H1 (cell line): Measurements from ENCODE around the gene P2RX1. TPM values are rescaled to one million over a fixed set of nuclear protein-coding genes. Genes with fewer than 3 reads are reported as not detected.

Experiments
- CTCF ChIA-PET: fragments of 300-600 bp; sonication (Branson Sonifier 250); formaldehyde crosslinking; loops from one replicate; lab custom pipeline; 2021; ENCODE audit not compliant: partially characterized antibody; lab: Charles Lee
- POLR2A ChIA-PET: fragments of 300-600 bp; sonication (Branson Sonifier 250); formaldehyde crosslinking; loops from one replicate; lab custom pipeline; 2021; ENCODE audit warnings: inconsistent platforms; ENCODE audit not compliant: partially characterized antibody; lab: Charles Lee
- DNase-seq, 2 experiments: peaks; one replicate each; pipeline versions ENCODE4 v3.0.0 to v3.0.0-alpha.2; 2010 to 2022; ENCODE audit warnings: low spot score in 2 of 2, low read depth in 1 of 2, mixed read lengths in 1 of 2
- FAIRE-seq: peaks from 2 replicates; lab custom pipeline; 2011; peaks lifted over from hg19 to GRCh38; lab: Jason Lieb, UNC
- H2AFZ ChIP-seq: 2 replicates; pipeline ENCODE4 v1.8.1; 2012; ENCODE audit warnings: low read length, inconsistent platforms
- H2AK5ac ChIP-seq: 2 replicates; pipeline ENCODE4 v1.6.1; 2013; ENCODE audit warnings: low read depth, low read length
- H2BK120ac ChIP-seq: replicated peaks from 2 replicates; pipeline ENCODE3; 2013; ENCODE audit warnings: low read depth, low read length, inconsistent platforms
- H2BK12ac ChIP-seq: 2 replicates; pipeline ENCODE4 v1.6.1; 2013; ENCODE audit warnings: low read depth, low read length
- H2BK15ac ChIP-seq: 2 replicates; pipeline ENCODE4 v1.6.1; 2013; ENCODE audit warnings: low read length
- H2BK20ac ChIP-seq: 2 replicates; pipeline ENCODE4 v1.6.1; 2013; ENCODE audit warnings: low read length
- H2BK5ac ChIP-seq: 2 replicates; pipeline ENCODE4 v1.6.1; 2013; ENCODE audit warnings: low read depth, low read length
- H3K14ac ChIP-seq: 2 replicates; pipeline ENCODE4 v1.6.1; 2013; ENCODE audit warnings: inconsistent platforms; ENCODE audit not compliant: insufficient read length
- H3K18ac ChIP-seq: 2 replicates; pipeline ENCODE4 v1.6.1; 2013; ENCODE audit warnings: low read length; ENCODE audit errors: extremely low read depth
- H3K23ac ChIP-seq: 2 replicates; pipeline ENCODE4 v1.6.1; 2013; ENCODE audit warnings: inconsistent platforms; ENCODE audit not compliant: insufficient read length
- H3K23me2 ChIP-seq: 2 replicates; pipeline ENCODE4 v1.6.1; 2013; ENCODE audit warnings: low read depth, low read length
- H3K27ac ChIP-seq: 2 replicates; pipeline ENCODE4 v1.6.1; 2011; ENCODE audit warnings: low read depth, low read length, inconsistent platforms
- H3K27me3 ChIP-seq, 4 experiments: replicated peaks in 1 of 4; 1 replicate in 1 of 4; 2 replicates in 3 of 4; pipeline versions ENCODE4 v1.6.1 to v1.8.1; 2011 to 2013; ENCODE audit warnings: low read length in 3 of 4, mild to moderate bottlenecking in 3 of 4, inconsistent platforms in 2 of 4, mixed read lengths in 2 of 4, moderate library complexity in 1 of 4; ENCODE audit not compliant: control insufficient read depth in 3 of 4, insufficient read depth in 3 of 4; ENCODE audit errors: extremely low read depth in 1 of 4
- H3K36me3 ChIP-seq, 4 experiments: 2 replicates each; pipeline versions ENCODE4 v1.6.1 to v1.8.1; 2011 to 2013; ENCODE audit warnings: mild to moderate bottlenecking in 4 of 4, low read length in 3 of 4, moderate library complexity in 2 of 4, control low read depth in 1 of 4, inconsistent platforms in 1 of 4; ENCODE audit not compliant: insufficient read depth in 4 of 4, control insufficient read depth in 2 of 4
- H3K4ac ChIP-seq: replicated peaks from 2 replicates; pipeline ENCODE3; 2013; ENCODE audit warnings: low read length, low read depth, mixed read lengths, inconsistent platforms; ENCODE audit not compliant: insufficient read length
- H3K4me1 ChIP-seq, 4 experiments: replicated peaks in 1 of 4; 1 replicate in 1 of 4; 2 replicates in 3 of 4; pipeline versions ENCODE4 v1.6.1 to v1.8.1; 2011 to 2013; ENCODE audit warnings: low read length in 3 of 4, inconsistent platforms in 2 of 4, mixed read lengths in 1 of 4; ENCODE audit not compliant: insufficient read depth in 4 of 4, control insufficient read depth in 3 of 4
- H3K4me2 ChIP-seq, 2 experiments: 2 replicates each; pipeline versions ENCODE4 v1.6.1 to v1.8.1; 2011 to 2013; ENCODE audit warnings: low read depth in 2 of 2, low read length in 2 of 2, control low read depth in 1 of 2, inconsistent platforms in 1 of 2, mild to moderate bottlenecking in 1 of 2; ENCODE audit not compliant: insufficient read depth in 1 of 2
- H3K4me3 ChIP-seq, 4 experiments: fragments of 200-600, 300-600 bp in 1 of 4; sonication (generic), shearing (Covaris generic), sonication (Bioruptor Twin) in 1 of 4; 2 replicates each; pipeline versions ENCODE4 v1.5.1 to v1.8.1; 2011 to 2016; ENCODE audit warnings: low read length in 4 of 4, low read depth in 3 of 4, control low read depth in 2 of 4, inconsistent platforms in 2 of 4, mild to moderate bottlenecking in 2 of 4, mixed read lengths in 1 of 4, moderate library complexity in 1 of 4; ENCODE audit not compliant: insufficient read depth in 2 of 4; ENCODE audit errors: extremely low read depth in 1 of 4
- H3K56ac ChIP-seq: replicated peaks from 2 replicates; pipeline ENCODE3; 2013; ENCODE audit warnings: low read depth, mild to moderate bottlenecking, mixed read lengths, low read length, inconsistent platforms; ENCODE audit not compliant: insufficient read length
- H3K79me1 ChIP-seq: 2 replicates; pipeline ENCODE4 v1.6.1; 2013; ENCODE audit warnings: low read depth, low read length, control low read depth
- H3K79me2 ChIP-seq, 2 experiments: 2 replicates each; pipeline versions ENCODE4 v1.6.1 to v1.8.1; 2012 to 2013; ENCODE audit warnings: low read length in 2 of 2, mild to moderate bottlenecking in 2 of 2, inconsistent platforms in 1 of 2; ENCODE audit not compliant: insufficient read depth in 2 of 2, control insufficient read depth in 1 of 2
- H3K9ac ChIP-seq, 4 experiments: replicated peaks in 1 of 4; 1 replicate in 1 of 4; 2 replicates in 3 of 4; pipeline versions ENCODE4 v1.6.1 to v1.8.1; 2011 to 2013; ENCODE audit warnings: low read depth in 3 of 4, low read length in 3 of 4, control low read depth in 2 of 4, mild to moderate bottlenecking in 2 of 4, moderate library complexity in 2 of 4, inconsistent platforms in 1 of 4; ENCODE audit errors: extremely low read depth in 1 of 4
- H3K9me3 ChIP-seq, 2 experiments: 2 replicates each; pipeline versions ENCODE4 v1.6.1 to v1.8.1; 2012 to 2013; ENCODE audit warnings: mild to moderate bottlenecking in 2 of 2, moderate library complexity in 2 of 2, control low read depth in 1 of 2, inconsistent platforms in 1 of 2, low read depth in 1 of 2, low read length in 1 of 2, mixed read lengths in 1 of 2; ENCODE audit not compliant: insufficient read depth in 2 of 2
- H4K20me1 ChIP-seq, 2 experiments: replicated peaks in 1 of 2; 2 replicates each; pipeline versions ENCODE3 to v1.8.1; 2011 to 2013; ENCODE audit warnings: inconsistent platforms in 2 of 2, low read length in 2 of 2, mild to moderate bottlenecking in 1 of 2; ENCODE audit not compliant: insufficient read depth in 2 of 2, control insufficient read depth in 1 of 2
- H4K5ac ChIP-seq: 2 replicates; pipeline ENCODE4 v1.6.1; 2013; ENCODE audit warnings: low read length, low read depth, mixed read lengths, inconsistent platforms; ENCODE audit not compliant: insufficient read length
- H4K8ac ChIP-seq: 2 replicates; pipeline ENCODE4 v1.8.0; 2013; ENCODE audit warnings: mild to moderate bottlenecking, moderate library complexity, low read length, inconsistent platforms; ENCODE audit not compliant: insufficient read depth; ENCODE audit errors: extremely low read depth
- H4K91ac ChIP-seq: replicated peaks from 2 replicates; pipeline ENCODE3; 2013; ENCODE audit warnings: low read length, mixed read lengths, inconsistent platforms; ENCODE audit not compliant: insufficient read length
- EZH2 ChIP-seq: fragments of 200-600 bp; sonication (generic); IDR thresholded peaks from 2 replicates; pipeline ENCODE4 v1.7.1; 2012; ENCODE audit warnings: low read depth, mild to moderate bottlenecking, moderate library complexity, low read length, inconsistent platforms; ENCODE audit not compliant: severe bottlenecking
- SIX5 ChIP-seq: IDR thresholded peaks from 2 replicates; pipeline ENCODE4 v1.6.1; 2011; ENCODE audit warnings: mild to moderate bottlenecking, low read depth, low read length
- SP4 ChIP-seq: IDR thresholded peaks from 2 replicates; pipeline ENCODE4 v1.6.1; 2012; ENCODE audit warnings: low read length, inconsistent platforms
- TAF1 ChIP-seq: IDR thresholded peaks from 2 replicates; pipeline ENCODE4 v1.6.1; 2011; ENCODE audit warnings: mild to moderate bottlenecking, low read depth, low read length
- TCF12 ChIP-seq: IDR thresholded peaks from 2 replicates; pipeline ENCODE4 v1.6.1; 2011; ENCODE audit warnings: low read depth, mild to moderate bottlenecking, low read length
- WGBS, 2 experiments: shearing (Covaris generic) in 1 of 2; methylation state at CpG; one replicate each; pipeline versions ENCODE4 v1.1.6 to v1.1.7; 2013 to 2015; ENCODE audit warnings: low lambda C conversion rate in 2 of 2, mixed read lengths in 2 of 2, inconsistent platforms in 1 of 2, low coverage in 1 of 2, missing lambda C conversion rate in 1 of 2; ENCODE audit not compliant: insufficient replicate concordance in 2 of 2, insufficient coverage in 1 of 2, insufficient read length in 1 of 2; ENCODE audit errors: extremely low coverage in 1 of 2, missing lambda C conversion rate in 1 of 2; 5-methylcytosine and 5-hydroxymethylcytosine counted together
- polyA plus RNA-seq, 7 experiments: library from polyadenylated mRNA; depleted of rRNA in 3 of 7; stranded (reverse) in 5 of 7; unstranded in 2 of 7; fragments of >200 nt in 5 of 7; fragments of 200-250 nt in 2 of 7; gene quantifications; 1 replicate in 5 of 7; 2 replicates in 1 of 7; 4 replicates in 1 of 7; pipeline versions ENCODE4 v1.2.1 to v1.2.3, GENCODE V29; 2011 to 2013; ENCODE audit warnings: missing spikeins in 2 of 7, mixed read lengths in 2 of 7
- total RNA-seq: library from RNA; stranded (reverse); fragmentation: NEBNext Ultra II Directional; extraction: Animal tissue kit (Norgen Biotek cat#: 25700); gene quantifications from 2 replicates; pipeline ENCODE4 v1.2.1, GENCODE V29; 2021

P2RX1 gene
- total and polyA plus RNA-seq, 2 of the 8 experiments (the other 6 are each of a cell fraction or from before 2014, with no cell fraction given) = 0.45 to 1.1 TPM

- Histone ChIP-seq H3K4me1 (peaks cover 3 to 49% (median 28%) of the 10 kb centered on the region in 4 experiments), H3K9ac (no peak overlapping the region), H2AFZ (no peak overlapping the region), H3K4me3 (no peak overlapping the region), H2BK5ac (0 out of 2 replicates have a peak overlapping the region, but pooled peaks have one; percentile 56), H2BK15ac (peak overlapping the region; percentile 3; the same call in 1 of the 2 replicates), H3K4me2 (no peak overlapping the region), H3K27me3 (peaks cover 2 to 25% (median 15%) of the 10 kb centered on the region in 4 experiments; a peak in 6 of 7 replicates), H2BK12ac (peak overlapping the region; percentile 44; the same call in 1 of the 2 replicates), H4K5ac (no peak overlapping the region), H3K79me2 (no peaks in the 10 kb centered on the region), H3K14ac (no peak overlapping the region), H3K4ac (no peak overlapping the region), H3K56ac (no peak overlapping the region), H2BK20ac (no peak overlapping the region), H4K91ac (no peak overlapping the region), H2BK120ac (no peak overlapping the region), H3K36me3 (no peaks in the 10 kb centered on the region), H3K79me1 (no peaks in the 10 kb centered on the region; the same call in none of the 2 replicates), H3K23me2 (peaks cover 6% of the 10 kb centered on the region; the same call in 1 of the 2 replicates), H4K20me1 (peaks cover 0 to 10% of the 10 kb centered on the region in 2 experiments), H2AK5ac (no peak overlapping the region), H3K18ac (no peak overlapping the region), H3K9me3 (no peaks in the 10 kb centered on the region), H3K27ac (no peak overlapping the region), H3K23ac (no peak overlapping the region), H4K8ac (no peak overlapping the region)
- TF ChIP-seq SP4 (no peak), TCF12 (no peak), TAF1 (no peak), SIX5 (no peak), EZH2 (no peak)
- WGBS, 2 experiments = 86% methylated on average over 14 of the region's 14 CpGs; no CpG with 5 or more reads in 1 of the 2 experiments
- no peak for FAIRE-seq
- no peak for DNase-seq
- POLR2A ChIA-PET = interaction anchor here (0.7 to 1.5 kb wide), 2 partner anchors 13 to 43 kb away, joined by 3 to 6 read pairs; no protein-coding TSS in a partner anchor
- CTCF ChIA-PET = interaction anchor here (1.0 to 2.5 kb wide), 6 partner anchors 12 to 99 kb away, joined by 3 to 8 read pairs (median 6); no protein-coding TSS in a partner anchor
These were observed 44.5 kb upstream of the P2RX1 start for GRCh38 chr17:3960764-3961163.
